Dermis blood vessel endothelial cell (primary cell): ENCODE results near the gene ATP2B3. TPM values are rescaled to one million over a fixed set of nuclear protein-coding genes. Genes with fewer than 3 reads are reported as not detected.

ENCODE experiments used
- DNase-seq: peaks from one replicate; pipeline ENCODE4 v3.0.0; 2010
- total RNA-seq: library from RNA; depleted of rRNA; stranded (reverse); fragments of >200 nt; gene quantifications from 2 replicates; pipeline ENCODE4 v1.2.3, GENCODE V29; 2014

ATP2B3 gene
- total RNA-seq, 1 donor from 2014 or later: not detected

DNA sequence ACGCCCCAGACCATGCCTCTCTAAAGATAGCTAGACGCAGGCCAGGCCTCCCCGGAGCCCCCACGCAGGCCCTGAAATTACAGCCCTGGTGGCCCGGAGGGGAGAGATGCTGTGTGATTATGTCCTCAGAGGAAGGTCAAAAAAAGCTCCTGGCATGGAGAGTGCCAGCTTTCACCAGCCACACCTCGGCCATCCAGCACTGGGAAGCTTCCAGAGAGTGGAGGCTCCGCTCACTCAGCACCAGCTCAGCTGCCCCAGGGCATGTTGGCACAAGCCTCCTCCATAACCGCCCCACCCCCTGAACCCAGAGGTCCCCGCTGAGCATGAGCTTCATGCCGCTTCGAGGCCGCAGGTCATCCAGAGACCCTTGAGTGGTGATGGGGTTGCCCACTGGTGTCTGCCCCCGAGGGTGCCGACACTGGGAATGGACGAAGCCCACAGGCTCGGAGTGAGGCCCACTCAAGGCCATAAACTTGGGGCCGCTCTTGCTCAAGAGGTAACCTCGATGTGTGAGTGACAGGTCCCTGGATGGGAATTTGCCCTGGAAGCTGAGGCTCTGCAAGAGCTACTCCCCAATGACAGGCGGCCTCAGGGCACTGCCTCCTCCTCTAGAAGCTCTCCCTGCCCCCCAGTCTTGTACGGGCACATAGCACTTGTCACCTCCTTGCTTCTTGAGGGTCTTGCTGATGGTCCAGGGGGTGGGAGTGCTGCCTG lies 27.1 kb upstream of the ATP2B3 start:
- DNase-seq: no peak

DNA sequence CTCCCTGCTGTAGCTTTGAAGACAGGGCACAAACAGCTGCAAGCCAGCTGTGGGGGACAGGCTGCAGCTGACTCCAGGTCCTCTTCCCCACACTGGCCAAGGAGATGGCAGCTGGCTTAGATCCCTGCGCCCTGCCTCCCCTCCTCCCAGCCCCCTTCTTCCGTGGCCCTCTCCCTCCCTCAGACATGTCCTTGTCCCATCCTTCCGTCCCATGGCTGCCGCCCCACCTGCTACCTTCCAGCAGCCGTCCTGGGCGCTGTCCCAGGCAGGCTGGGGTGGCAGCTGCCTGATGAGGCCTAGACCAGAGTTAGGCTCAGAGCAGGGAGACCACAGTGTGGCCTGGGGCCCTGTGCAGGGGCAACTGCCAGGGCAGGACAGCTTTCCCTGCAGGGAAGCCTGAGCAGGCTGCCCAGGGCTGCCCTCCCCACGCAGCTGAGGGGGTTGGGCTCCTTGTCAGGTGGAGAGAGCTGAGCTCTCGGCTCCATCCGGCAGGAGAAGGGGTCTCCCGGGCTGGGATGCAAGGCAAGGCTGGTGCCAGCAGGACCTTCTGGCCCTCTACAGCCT lies 26.0 kb upstream of the ATP2B3 start:
- DNase-seq: peak; percentile 28

DNA sequence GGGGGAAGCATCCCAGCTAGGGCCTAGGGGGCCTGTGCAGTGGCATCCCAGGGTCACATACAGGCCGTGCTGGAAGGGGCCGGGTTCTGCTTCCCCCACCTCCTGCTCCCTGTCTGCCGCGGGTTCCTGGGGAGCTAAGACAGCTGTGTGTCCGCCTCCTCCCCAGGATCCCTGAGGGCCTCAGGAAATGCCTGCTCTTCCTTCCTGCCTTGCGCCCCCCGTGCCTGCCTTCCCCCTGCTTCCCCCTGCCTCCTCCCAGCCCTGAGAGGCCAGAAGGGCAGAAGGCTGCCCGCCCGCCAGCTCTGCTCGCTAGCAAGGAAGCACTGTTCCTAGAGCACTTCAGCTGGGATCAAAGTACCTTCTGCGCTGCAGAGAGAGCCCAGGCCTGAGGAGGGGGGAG lies 25.5 kb upstream of the ATP2B3 start:
- peak; percentile 48 for DNase-seq

DNA sequence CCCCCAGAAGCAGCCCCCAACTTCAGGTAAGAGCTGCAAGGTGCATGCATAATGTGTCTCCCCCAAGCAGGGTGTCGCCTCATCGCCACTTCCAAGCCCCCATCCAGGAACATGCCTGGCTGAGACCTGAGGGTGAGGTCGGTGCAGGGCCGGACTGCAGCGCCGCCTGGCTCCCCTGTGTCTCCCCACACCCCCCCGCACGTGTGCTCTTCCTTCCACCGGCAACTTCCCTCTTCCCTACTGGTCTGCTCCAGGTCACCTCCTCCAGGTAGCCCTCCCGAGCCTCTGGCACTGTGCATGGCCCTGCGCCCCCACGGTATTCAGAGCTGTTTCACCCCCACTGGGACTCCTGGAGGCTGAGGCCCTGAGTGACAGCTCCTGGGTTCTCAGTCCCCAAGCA lies 24.9 kb upstream of the ATP2B3 start:
- no peak for DNase-seq

DNA sequence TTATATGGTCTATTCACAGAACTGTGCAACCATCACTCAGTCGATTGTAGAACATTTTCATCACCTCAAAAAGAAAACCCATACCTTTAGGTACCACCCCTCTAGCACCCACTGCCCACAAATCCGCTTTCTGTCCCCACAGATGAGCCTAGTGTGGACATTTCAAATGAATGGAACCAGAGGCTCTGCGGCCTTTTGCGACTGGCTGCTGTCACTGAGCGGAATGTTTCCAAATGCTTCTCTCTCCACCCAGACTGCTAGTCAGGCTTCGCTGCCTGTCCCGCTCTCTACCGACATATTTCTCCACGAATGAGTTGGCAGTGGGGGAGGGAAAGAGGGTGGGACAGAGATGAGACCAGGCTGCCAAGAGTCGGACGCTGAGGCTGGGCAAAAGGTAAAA lies 24.4 kb upstream of the ATP2B3 start:
- no peak for DNase-seq

DNA sequence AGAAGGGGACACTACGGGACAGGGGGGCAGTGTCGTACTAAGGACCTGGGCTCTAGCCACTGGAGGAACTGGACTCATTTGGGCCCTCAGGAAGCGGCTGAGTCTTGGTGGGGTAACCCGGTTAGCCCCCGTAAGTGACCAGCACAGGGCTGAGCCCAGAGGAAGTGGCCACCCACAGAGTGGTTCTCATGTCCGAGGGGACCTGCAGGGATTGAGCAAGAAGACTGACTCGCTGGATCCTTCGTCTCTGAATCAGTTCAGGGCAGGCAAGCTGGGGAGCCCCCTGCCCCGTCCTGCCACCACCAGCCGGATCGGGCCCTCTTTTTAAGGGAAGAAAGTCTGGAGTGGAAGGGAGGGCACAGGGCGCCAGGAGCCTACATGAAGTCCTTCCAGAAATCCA lies 23.4 kb upstream of the ATP2B3 start:
- no peak for DNase-seq

DNA sequence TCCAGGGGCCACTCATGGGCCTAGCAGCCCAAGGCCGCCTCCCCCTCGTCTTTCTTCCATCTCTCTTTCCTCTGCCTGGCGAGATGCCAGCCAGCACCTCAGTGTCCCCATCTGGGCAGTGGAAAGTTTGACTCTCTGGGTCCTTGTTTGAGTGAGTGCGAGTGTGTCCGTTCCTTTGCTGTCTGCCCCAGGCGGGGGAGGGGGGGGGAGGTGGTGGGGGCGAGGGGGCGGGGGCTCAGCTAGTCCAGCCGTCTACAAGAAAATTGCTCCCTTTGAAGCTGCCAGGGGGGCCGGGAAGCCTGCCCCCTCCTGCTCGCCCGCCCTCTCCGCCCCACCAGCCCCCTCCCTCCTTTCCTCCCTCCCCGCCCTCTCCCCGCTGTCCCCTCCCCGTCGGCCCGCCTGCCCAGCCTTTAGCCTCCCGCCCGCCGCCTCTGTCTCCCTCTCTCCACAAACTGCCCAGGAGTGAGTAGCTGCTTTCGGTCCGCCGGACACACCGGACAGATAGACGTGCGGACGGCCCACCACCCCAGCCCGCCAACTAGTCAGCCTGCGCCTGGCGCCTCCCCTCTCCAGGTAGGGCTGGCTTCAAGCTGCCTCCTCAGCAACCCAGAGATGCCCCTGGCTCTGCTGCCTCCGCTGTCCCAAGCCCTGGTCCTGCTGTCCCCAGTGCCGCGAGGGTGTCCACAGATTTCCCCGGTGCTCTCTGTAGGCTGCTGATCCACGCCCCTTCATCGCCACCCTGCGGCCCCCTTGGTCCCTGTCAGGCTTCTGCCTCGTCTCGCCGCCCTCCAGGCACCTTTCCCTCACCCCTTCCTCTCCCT lies 22.7 kb upstream of the ATP2B3 start, which contains the start of gene BGN:
BGN (plus strand) TSS at position 440 of the 821 bp plus-strand sequence. CDS start 9,652 bp downstream, outside the sequence.
- peak; percentile 71 for DNase-seq

DNA sequence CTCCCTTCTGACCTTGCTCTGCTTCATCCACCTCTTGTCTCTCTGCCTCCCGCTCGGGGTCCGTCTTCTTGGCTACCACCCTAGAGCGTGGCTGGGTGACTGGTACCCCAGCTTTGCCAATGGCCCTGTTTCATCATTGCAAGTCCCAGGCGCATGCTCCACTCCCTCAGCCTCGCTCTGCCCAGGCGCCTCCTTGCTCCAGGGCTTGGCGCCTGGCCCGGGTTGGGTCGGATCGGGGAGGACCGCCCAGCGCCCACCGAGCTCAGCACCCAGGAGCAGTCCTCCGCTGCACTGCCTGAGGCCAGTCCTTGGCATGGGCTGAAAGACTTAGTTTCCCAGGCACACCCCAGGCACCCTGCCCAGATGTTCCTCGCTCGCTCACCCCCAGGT lies 22.1 kb upstream of the ATP2B3 start:
- peak; percentile 31 for DNase-seq

DNA sequence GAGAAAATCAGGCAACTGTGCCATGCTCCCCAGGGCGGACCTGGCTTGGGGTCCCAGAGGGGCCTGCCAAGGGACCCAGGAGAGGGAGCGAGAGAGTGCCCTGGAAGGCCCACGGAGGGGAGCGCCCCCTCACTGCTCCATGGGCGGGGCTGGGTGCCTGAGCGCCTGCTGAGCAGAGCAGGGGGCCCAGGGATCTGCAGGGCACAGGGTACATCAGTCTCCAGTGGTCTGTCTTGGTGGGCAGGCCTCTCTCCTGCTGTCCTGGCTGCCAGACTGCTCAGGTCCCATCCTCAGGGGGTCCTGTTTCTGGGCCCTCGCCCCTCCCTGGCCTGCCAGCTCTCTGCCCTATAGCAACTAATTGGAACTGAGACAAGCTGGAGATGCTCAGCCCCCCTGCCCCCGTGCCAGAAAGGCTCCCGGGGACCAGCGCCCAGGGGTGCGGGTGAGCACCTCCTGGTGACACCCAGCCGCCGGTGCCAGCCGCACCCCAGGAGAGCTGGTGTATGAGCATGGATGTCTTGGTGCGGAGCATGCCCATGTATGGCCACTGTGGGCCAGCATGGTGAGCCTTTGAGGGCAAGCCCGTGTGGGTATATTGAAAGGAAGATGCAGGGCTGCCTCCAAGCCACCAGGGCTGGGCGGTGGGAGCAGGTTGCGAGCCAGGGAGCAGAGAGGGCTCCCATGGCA lies 21.4 kb upstream of the ATP2B3 start:
- DNase-seq: no peak

DNA sequence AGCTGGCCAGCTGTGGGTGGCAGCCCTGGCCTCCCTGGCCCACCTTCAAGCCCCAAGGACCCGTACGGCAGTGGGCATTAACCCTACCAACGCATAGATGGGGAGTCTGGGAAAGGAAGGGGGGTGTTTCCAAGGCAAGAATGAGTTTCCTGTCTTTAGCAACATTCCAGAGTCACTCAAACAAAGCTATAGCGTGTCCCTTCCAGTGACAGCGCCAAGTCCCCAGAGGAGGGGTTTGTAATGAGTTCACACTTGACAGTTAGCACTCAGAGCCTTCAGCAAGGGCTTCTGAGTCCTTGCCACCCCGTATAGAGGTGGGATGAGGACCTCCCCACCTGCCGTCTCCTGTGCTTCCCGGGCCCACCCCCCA lies 20.9 kb upstream of the ATP2B3 start:
- no peak for DNase-seq

DNA sequence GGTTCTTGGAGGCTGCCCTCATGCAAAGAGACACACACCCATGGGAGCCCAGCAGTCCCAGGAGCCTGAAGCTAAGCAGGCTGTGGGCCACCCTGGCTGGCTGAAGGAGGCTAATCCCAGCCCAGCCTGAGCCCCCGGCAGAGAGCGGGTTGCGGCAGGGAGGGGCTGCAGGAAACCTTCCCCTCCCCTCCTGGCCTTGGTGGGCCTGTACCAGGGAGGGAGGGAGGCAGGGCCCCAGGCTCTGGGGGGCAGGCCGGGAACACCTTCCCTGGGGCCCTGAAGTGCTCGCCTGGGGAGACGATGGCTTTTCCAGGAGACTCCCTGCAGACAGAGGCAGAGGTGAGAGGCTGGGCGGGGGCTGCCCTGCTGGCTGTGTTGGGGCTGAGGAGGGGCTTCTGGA lies 19.0 kb upstream of the ATP2B3 start:
- no peak for DNase-seq

DNA sequence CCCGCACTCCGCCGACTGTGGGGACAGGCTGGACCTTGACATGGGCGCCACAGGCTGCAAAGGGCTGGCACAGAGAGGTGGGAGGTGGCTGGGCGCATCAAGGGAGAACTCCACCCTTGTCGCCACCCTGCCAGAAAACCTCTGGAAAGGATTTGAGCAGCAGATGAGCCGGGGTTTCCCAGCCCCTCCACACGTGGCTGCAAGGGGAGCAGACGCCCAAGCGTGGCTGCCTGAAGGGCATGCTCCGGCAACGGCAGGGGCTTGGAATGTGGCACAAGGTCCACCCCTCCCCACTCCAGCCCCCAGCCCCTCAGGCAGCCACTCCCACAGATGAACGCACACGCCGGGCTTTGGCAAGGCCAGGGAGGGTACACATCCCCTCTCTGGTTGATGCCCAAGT lies 18.1 kb upstream of the ATP2B3 start:
- no peak for DNase-seq

DNA sequence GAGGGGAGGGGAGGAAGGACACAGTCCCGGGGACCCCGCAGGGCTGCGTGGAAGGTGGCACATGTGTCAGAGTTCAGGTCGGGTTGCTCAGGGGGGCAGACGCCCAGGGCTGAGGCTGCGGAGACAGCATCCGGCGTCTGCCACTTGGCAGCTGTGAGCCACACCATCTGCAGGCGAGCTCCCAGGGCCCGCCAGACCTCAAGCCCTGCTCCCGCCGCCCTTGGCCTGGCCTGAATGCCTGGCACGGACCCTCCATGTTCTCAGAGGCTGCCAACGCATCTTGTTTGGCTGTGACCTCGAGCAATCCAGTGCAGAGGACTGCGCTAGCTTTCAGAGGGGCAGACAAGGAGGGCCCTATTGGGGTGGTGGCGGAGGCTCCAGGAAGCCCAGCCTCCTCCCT lies 17.6 kb upstream of the ATP2B3 start:
- DNase-seq: no peak

DNA sequence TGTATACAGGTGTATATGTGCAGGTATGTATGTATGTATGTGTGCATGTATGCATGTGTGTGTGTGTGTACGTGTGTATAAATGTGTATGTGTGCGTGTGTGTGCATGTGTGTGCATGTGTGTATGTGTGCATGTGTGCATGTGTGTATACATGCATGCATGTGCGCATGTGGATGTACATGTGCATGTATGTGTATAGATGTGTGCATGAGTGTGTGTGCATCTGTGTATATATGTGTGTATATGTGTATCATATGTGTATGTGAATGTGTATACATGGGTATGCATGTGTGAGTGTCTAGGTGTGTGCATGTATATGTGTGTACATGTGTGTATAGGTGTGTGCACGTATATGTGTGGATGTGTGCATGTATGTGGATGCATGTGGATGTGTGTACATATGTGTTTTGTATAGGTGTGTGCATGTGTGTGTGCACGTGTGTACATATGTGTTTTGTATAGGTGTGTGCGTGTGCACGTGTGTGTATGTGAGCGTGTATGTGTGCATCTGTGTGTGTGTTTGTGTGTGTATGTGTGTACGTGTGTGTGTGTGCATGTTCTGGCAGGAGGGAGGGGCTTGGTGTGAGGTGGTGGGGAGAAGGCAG lies 16.7 kb upstream of the ATP2B3 start:
- DNase-seq: no peak

DNA sequence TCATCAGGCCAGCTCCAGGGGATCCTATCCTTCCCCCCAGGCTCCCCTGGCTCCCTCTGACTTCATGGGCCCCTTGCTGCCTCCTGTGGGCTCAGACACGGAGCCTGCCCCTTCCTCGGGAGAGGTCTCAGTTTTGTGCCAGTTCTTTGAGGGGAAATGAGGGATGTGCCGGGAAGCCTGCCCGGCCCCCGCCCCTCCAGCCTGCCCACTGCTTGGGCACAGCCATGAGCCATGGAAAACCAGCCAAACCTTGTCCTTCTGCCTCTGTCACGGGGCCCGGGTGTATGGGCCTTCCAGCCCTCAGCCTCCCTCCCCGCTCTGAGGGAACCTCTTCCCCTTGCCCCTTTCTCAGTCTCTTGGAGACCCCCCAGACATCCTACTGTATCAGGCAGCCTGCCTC lies 15.9 kb upstream of the ATP2B3 start:
- no peak for DNase-seq

DNA sequence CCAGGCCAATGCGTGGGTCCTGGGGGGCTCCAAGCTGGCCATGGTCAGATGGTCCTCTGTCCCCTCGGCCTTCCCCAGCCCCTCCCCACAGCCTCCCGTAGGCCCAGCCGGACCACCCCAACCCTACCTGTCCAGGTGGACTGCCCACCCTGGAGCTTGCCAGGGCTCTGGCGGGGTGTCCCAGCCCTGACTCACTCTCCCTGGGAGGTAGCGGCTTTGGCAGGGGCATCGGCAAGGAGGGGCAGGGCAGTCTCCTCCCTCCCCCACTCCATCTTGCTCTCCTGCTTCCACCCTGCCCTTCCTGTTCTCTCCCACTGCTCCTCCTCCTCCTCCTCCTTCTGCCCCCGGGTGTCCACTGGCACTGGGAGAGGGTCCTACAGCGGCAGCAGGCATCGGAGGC lies 15.3 kb upstream of the ATP2B3 start:
- no peak for DNase-seq

DNA sequence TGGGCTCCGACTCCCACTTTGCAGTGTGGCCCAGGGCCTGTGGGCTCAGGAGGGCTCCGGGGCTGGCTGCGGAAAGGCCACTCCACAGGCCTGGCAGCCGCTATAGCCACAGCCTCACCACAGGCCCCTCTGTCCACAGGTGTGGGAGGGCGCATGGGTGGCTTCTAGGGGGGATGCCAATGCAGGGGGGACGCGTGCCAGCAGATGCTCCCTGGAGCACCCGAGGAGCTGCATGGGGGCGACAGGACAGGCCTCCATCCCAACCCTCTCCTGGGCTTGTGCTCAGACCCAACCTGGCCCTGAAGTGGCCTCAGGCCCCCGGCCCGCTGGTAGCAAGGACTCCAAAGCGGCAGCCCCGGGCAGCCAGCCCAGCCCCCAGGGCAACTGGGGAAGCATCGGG lies 14.6 kb upstream of the ATP2B3 start:
- no peak for DNase-seq

DNA sequence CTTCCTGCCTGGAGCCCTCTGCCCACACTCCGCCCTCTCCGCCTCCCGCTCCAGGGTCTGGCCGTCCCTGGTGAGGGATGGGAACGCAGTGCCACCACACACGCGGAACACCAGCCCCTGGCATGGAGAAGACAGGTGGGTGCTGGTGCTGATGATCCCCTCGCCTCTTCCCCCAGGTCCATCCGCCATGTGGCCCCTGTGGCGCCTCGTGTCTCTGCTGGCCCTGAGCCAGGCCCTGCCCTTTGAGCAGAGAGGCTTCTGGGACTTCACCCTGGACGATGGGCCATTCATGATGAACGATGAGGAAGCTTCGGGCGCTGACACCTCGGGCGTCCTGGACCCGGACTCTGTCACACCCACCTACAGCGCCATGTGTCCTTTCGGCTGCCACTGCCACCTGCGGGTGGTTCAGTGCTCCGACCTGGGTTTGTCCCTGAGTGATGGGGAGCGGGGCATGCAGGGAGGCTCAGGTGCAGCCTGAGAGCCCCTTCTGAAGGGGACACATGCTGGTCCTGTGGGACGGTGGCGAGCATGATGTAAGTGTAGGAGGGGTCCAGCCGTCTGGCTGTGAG lies 12.9 kb upstream of the ATP2B3 start:
- DNase-seq: no peak

DNA sequence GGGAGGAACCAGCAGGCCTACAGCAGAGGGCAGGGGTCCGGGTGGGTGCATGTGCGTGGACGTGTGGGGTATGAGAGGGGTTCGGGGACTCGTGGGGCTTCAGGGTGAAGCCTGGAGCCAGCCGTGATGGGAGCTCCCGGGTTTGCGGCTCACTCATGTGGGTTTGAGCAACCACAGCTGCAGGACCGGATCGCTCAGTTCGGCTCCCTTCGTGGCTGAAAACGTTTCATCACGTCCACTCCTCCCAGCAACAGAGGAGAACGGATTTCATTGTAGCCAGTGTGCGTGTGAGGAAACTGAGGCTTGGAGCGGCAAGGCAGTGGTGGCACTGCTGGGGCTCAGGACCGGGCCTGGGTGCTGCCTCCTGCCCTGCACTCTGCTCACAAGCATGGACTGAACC lies 12.1 kb upstream of the ATP2B3 start:
- no peak for DNase-seq

DNA sequence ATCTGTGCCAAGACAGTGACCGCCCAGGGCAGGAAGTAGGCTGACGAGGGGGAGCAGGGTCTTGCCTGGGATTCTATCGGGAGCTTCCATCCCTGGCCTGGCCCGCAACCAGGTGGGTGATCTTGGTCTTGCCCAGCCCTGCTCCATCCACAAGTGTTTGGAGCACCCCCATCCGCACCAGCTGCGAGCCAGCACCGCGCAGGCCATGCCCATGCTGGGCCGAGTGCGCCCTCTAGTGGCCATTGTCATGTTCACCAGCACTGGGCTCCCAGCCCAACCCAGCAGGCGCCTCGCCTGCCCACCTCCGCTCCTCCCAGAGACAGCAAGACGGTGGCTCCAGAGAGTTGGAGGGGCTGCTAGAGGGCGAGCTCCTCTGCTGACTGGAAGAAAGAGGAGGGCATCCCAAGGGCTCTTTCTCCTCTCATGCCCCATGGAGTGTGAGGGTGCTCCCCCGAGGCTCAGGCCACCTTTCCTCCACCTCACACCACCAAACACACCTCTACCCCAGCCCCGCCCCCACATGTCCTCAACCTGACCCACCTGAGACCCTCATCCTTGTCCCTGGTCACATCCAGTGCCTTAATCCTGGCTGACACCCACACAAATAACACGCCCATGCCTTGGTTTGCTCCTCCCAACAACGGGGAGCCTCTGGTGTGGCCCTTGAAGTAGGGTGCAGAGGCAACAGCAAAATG lies 9.8 kb upstream of the ATP2B3 start:
- DNase-seq: peak; percentile 80

DNA sequence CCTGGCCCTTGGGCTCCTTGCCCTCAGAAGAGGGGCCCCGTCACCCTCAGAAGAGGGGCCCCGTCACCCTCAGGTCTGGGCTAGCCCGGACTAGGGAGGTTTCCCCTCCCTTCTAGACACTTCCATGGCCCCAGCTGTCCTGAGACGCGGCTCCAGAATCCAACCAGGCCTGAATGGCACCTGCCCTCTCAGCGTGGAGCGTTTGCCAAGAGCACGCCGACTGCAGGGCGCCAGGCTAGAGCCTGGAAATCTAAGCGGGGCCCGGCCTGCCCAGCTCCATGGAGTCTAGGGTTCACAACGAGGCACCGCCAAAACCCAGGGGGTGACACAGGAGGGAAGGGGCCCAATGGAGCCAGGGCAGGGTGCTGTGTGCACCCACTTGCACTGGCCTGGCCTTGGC lies 7.8 kb upstream of the ATP2B3 start:
- no peak for DNase-seq

DNA sequence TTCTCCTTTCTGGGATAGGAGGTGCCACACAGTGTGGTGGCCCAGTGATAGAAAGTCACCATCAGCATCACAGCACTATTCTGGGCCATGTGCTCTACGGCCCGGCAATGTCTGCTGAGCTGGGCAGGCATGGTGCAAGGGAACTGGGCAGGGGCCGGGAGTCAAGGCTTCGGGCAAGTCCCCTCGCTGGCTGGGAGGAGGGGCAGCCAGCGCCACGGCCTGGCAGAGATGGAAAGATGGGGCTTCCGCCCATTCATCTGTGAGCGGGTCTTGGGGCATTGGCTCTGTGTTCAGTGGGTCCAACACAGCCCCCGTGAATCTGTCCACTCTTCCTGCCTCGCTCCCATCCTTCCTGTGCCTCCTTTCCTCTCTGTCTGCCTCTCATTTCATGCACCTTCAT lies 7.1 kb upstream of the ATP2B3 start:
- DNase-seq: no peak
